Stimulated activated CD4-positive, alpha-beta T cell treated with anti-CD3 and anti-CD28 coated beads, Interleukin-2, amount 100 ng/mL, for 4 hours (primary cell): ENCODE measurements around the gene PTCRA.
"Not testable (repeated sequence)": the region's sequence is repeated elsewhere in the genome, so short reads cannot be mapped to it uniquely, and the experiment has no call there.

ENCODE experiments used
- DNase-seq: peaks from one replicate; pipeline ENCODE4 v3.0.0-alpha.2; 2020; ENCODE audit warnings: low read depth

Gene PTCRA

GRCh38 chr6:42915732-42916131 lies at the start of gene PTCRA:
PTCRA (plus strand) TSS chr6:42916053; CDS start chr6:42916070, 17 bp downstream.
- no peak for DNase-seq

- DNase-seq, result no peak
Observed at GRCh38 chr6:42870145-42870936, 45.5 kb upstream of the PTCRA start.

- no peak for DNase-seq
Observed at GRCh38 chr6:42871711-42872110, 44.1 kb upstream of the PTCRA start.

- no peak for DNase-seq
Observed at GRCh38 chr6:42873313-42873712, 42.5 kb upstream of the PTCRA start.

GRCh38 chr6:42877695-42878094 lies 38.2 kb upstream of the PTCRA start:
- DNase-seq, result no peak

- peak; percentile 75 for DNase-seq
Observed at GRCh38 chr6:42879372-42880239, 36.2 kb upstream of the PTCRA start, which contains the start of gene RPL7L1. RPL7L1 (plus strand) TSS chr6:42879616; CDS start chr6:42879911, 295 bp downstream.

- DNase-seq, result not testable (repeated sequence)
Observed at GRCh38 chr6:42880240-42880817, 35.5 kb upstream of the PTCRA start.

- not testable (repeated sequence) for DNase-seq
Observed at GRCh38 chr6:42880871-42881270, 35.0 kb upstream of the PTCRA start.

GRCh38 chr6:42885702-42886101 lies 30.2 kb upstream of the PTCRA start:
- no peak for DNase-seq

GRCh38 chr6:42888201-42888600 lies 27.7 kb upstream of the PTCRA start:
- DNase-seq, result not testable (repeated sequence)

GRCh38 chr6:42889815-42890214 lies 26.0 kb upstream of the PTCRA start:
- DNase-seq, result no peak

- peak; percentile 83 for DNase-seq
Observed at GRCh38 chr6:42890311-42891198, 25.3 kb upstream of the PTCRA start.

- no peak for DNase-seq
Observed at GRCh38 chr6:42891199-42891722, 24.6 kb upstream of the PTCRA start.

GRCh38 chr6:42894041-42894828 lies 21.6 kb upstream of the PTCRA start:
- DNase-seq, result not testable (repeated sequence)

GRCh38 chr6:42896178-42896719 lies 19.6 kb upstream of the PTCRA start:
- DNase-seq, result no peak

- DNase-seq, result peak; percentile 50
Observed at GRCh38 chr6:42898891-42899361, 16.9 kb upstream of the PTCRA start.

- no peak for DNase-seq
Observed at GRCh38 chr6:42899871-42900270, 16.0 kb upstream of the PTCRA start.

- peak; percentile 64 for DNase-seq
Observed at GRCh38 chr6:42901538-42901957, 14.3 kb upstream of the PTCRA start.

- not testable (repeated sequence) for DNase-seq
Observed at GRCh38 chr6:42902429-42903263, 13.2 kb upstream of the PTCRA start.
